Right ventricle myocardium superior (tissue), 1 donor: ENCODE data around the gene HRH2. TPM values are rescaled to one million over a fixed set of nuclear protein-coding genes. Genes with fewer than 3 reads are reported as not detected.
A peak's percentile ranks its signal among the peaks of the same experiment; 100 is the strongest.
"Not testable (repeated sequence)": the region's sequence is repeated elsewhere in the genome, so short reads cannot be mapped to it uniquely, and the experiment has no call there.

Experiments used
- ATAC-seq: fragments of 200-7000 bp; cut with Tn5 transposase; one replicate; pipeline ENCODE4 v1.9.1; 2020; ENCODE audit warnings: mild to moderate bottlenecking; ENCODE audit not compliant: poor library complexity
- DNase-seq: peaks from one replicate; pipeline ENCODE4 v3.0.0-alpha.2; 2020
- intact Hi-C: fragments of 100-400 bp; cut with DNase I; formaldehyde crosslinking; loops from one replicate; pipeline ENCODE4 v1.11.2; 2022
- total RNA-seq: library from RNA; stranded (reverse); fragmentation: NEBNext Ultra II Directional; extraction: Animal tissue kit (Norgen Biotek cat#: 25700); gene quantifications from one replicate; pipeline ENCODE4 v1.2.1, GENCODE V29; 2021
- donor health status: DM: no; HTN: yes; CAD: no; lungs with severe emphysema.

Gene HRH2
- total RNA-seq, 1 donor from 2014 or later: 41.2 TPM

DNA sequence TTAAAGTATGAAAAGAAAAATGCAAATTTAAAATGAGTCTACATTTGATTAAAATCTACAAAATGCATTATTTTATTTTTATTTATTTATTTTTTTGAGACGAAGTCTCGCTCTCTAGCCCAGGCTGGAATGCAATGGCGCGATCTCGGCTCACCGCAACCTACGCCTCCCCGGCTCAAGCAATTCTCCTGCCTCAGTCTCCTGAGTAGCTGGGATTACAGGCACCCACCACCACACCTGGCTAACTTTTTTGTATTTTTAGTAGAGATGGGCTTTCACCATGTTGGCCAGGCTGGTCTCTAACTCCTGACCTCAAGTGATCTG is 61.2 kb downstream of the HRH2 start:
- intact Hi-C loops: loop anchor here (2.0 kb wide), 1 partner anchor 184 kb away; no protein-coding TSS in a partner anchor
- DNase-seq, ATAC-seq: not testable (repeated sequence)

DNA sequence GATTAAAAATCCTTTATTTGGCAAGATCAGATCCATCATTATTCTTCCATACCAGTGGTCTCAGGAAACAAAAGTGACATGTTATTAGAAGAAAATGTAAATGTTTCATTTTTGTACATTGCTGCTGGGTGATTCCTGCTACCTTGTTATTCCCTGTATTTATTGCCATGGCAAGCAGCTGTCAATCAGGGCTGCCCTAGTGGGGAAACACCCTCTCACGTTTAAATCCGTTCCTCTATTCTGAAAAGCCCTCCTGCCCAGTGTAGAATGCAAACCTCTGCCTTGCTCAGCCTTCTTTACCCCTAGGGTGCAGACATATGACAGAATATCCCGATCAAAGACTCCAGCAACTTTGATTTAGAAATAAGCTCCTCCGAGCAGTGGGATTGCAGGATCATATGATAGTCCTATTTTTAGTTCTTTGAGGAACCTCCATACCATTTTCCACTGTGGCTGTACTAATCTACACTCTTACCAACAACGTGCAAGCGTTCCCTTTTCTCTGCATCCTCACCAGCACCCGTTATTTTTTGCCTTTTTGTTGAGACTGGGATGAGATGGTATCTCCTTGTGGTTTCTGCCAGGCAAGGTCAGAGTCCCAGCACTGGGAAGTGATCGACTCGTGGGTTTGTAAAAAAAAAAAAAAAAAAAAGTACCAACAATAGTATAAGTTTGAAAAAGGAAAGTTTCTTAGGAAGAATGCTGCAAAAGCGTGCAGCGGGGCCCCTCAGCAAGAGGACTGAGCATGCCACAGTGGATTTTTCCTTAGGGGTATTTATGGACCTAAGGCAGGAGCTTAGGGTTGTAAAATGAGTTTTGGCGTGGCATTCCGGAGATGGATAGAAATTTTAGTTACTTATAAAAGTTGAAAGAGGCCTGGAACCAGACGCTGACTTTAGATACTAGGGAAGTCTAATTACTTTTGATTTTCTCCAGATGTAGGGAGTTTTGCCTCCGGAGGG is 66.7 kb downstream of the HRH2 start:
- ATAC-seq: peak; percentile 45
- intact Hi-C loops: no loop called here
- no peak for DNase-seq

- intact Hi-C loops: no loop called here
- no peak for DNase-seq
- ATAC-seq: no peak
Observed at GRCh38 chr5:175728316-175728715, 70.4 kb downstream of the HRH2 start.

DNA sequence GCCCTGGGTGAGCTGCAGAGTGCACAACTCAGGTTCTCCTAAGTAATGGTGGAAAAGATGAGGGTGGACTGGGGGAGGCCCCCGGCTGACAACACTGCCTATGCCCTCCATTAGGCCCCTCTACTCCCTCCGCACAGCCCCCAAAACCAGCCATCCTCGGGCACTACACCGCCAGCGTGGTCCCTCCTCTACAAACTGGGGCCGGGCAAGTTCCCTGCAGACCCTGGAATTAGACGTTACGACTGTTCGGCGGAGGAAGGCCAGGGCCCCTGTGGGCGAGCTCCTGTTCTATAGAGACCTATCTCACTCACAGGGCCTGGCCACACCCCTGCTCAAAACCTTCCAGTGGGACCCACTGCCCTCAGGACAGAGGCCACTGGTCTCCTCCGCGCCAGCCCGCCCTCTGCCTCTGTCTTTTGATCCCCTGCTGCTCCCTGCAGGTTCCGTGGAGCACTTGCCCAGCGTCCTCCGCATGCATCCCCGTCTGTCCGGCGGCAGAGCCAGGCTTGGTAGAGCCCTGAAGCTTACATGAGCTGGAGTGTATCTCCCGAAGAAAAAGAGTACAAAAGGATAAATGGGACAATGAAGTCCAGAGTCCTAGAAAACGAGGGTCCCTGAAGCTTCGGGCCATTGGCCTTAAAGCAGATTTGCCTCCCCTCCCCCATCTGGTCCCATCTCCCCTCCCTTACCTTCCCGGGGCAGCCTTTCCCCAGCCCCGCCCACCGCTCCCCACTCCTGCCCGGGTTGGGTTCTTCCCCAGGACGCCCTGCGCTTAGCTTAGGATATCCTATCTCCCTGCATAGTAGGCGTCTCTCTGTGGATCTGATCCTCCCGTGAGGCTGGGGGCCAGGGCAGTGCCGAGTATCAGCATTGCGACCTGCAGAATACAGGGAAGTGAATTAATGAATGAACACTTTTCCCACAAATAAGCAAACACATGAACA is 71.3 kb downstream of the HRH2 start:
- ATAC-seq: peak; percentile 65

DNA sequence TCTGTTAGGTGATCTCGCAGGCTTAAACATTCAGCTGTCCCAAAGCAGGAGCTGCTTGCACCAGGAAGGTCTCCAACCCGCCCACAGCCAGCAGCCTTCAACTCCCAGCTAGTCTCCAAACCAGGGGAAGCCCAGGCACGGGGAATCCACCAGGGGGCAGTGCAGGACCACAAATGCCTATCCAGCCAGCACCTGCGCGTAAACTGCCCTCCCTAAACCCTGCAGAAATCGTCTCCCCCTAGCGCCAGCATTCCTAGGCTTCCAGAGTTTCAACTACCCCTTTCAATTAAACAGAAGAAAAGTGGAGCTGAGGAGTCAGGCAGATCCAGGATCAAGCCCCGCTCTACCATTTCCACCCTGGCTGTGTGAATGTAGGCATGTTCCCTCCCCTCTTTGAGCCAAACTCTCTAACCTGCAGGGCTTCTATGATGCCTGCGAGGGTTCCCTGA is 72.0 kb downstream of the HRH2 start:
- DNase-seq (peak; percentile 93), ATAC-seq (peak; percentile 99)
- intact Hi-C loops: no loop called here

More for the DNA sequence above, 71.3 kb downstream of the HRH2 start:
- DNase-seq: no peak
- intact Hi-C loops: no loop called here

DNA sequence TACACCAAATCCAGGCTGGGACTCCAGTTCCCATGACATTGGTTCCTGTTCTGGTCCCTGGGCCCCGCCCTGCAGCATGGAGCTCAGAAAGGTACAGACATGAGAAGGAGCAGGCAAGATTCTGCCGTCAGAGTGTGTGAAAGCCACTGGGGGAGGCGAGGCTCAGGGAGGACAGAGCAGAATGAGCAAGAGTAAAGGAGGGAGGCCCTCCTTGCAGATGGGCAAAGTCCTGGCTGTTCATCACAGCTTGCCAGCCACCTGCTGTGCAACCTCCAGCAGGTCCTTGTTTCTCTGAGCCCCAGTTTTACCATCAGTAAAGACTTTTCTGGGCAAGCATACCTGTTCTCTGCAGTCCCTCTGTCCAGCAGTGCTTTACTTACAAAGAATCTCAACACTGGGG is 73.3 kb downstream of the HRH2 start:
- ATAC-seq (no peak), DNase-seq (no peak)
- intact Hi-C loops: no loop called here

DNA sequence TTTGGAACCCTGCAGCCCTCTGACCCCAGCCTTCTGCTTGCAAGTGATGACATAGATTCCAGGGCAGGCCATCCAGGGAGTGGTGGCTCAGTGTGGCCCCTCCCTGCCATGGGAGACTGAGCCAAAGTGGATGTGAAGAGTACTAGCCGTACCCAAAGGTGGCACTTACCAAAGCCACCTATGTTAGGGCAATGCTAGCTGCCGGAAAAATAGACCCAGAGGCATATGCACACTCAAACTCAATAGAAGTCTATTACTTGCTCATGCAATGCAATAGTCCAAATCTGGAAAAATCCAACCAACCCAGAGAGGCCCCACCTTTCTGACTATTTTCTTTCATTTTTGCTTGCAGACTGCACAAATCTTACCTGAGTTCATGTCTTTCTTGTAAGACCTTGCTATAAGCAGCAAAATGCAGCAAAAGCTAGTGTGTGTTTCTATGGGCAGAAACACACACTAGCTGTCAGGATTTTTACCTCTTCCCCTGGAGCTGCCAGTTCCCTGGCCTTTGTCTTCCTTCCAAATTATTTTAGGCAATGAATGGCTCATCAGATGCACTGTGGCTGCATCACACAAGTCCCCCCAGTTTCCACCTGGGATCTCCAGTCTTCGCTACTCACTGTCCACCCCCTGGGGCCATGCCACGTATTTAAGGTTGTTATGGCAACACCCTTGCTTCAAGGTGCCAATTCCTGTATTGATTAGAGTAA is 74.0 kb downstream of the HRH2 start:
- intact Hi-C loops: no loop called here
- ATAC-seq (no peak), DNase-seq (no peak)

DNA sequence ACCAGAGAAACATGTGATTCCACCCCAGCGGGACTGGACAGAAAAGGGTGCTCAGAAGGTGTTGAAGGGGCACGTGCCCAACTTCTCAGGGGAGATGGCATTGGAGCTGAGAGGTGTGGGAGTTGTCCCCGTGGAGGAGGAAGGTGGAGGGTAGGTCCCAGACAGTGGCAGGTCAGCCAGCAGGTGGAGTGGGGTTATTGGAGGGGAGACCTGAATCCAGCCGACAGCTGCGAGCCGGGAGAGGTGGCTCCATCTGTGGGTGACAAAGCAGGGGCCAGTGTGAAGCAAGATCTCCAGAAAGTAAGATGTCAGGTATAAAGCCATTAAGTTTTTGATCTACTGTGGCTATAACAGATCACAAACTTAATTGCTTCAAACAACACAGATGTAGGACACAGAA is 75.1 kb downstream of the HRH2 start:
- ATAC-seq (no peak), DNase-seq (no peak)
- intact Hi-C loops: no loop called here

GRCh38 chr5:175734016-175734415 is 76.1 kb downstream of the HRH2 start:
- no peak for ATAC-seq
- no peak for DNase-seq
- intact Hi-C loops: no loop called here

- ATAC-seq: no peak
- DNase-seq: no peak
- intact Hi-C loops: no loop called here
Observed at GRCh38 chr5:175734501-175734900, 76.6 kb downstream of the HRH2 start.

DNA sequence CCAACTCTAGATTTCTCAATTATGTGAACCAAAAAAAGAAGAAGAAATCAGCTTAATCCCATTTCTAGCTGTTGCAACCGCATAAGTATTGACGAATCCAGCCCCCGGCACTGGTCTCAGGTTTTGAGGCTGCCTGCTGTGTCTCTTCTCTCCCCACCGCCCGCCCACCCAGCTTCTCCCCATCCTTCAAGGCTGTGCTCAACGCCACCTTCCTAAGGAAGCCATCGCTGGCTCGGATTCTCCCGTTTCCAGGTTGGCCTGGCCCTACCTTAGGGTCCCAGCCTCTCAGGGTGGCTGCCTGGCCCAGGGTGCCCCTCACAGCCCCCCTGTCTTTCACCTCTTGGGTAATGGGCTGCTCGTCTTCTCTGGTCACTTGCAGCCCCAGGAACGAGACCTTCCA is 77.8 kb downstream of the HRH2 start:
- DNase-seq (no peak), ATAC-seq (no peak)
- intact Hi-C loops: no loop called here

DNA sequence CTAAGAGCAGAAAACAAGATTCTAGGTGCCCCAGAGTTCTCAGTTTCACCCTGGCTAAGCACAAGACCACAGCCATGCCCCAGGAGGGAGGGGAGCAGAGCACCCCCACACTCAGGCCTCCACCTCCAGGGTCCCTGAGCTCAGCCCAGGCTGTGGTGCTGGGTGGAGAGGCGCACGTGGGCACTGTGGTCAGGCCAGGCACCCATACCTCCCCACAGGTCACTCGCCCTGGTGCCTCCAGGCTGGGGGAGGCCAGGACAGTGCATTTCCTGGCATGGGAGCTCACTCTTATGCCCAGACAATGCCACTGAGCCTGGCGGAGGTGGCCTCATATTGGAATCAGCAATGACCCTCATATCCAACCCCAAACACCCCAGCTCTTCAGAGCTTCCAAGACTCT is 78.8 kb downstream of the HRH2 start:
- DNase-seq (no peak), ATAC-seq (no peak)
- intact Hi-C loops: no loop called here

- ATAC-seq: no peak
- intact Hi-C loops: no loop called here
- no peak for DNase-seq
Observed at GRCh38 chr5:175737481-175737880, 79.6 kb downstream of the HRH2 start.

DNA sequence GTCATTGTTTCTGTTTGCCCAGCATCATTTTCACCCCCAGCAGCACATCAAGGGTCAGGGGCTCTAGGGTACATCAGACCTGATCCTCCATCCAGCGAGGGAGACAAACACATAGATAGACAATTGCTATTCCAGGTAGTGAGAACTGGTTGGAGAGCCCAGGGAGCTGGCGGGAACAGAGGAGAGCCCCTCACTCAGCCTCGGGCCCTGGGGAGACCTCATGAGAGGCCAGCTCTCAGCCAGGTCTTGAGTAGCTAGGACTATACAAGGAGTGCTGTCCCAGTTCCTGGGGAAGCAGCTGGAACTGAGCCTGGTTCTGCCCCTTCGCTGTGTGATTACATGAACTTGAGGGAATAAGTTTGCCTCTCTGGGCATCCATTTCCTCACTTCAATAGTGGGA is 80.3 kb downstream of the HRH2 start:
- no peak for ATAC-seq

DNA sequence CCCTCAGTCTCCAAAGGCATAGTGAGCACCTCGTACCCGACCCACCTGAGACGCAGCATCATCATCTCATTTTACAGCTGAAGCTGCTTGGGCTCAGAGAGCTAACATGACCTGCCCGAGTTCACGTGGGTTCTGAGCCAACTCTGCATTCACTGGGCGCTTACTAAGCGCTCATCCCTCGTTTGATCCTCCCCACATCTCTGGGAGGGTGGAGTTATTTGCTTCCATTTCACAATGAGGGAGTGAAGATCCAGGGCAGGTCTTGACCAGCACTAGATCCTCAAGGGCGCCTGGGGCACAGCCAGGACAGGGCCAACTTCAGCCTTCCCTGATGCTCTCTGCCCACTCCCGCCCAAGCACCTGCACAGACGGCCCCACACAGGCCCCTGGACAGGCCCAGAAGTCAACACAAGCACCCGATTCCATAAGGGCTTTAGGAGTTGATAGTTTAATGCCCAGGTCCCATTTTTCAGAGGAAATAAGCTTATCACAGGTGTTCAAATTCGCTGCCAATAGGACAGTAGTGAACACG is 80.8 kb downstream of the HRH2 start:
- ATAC-seq: no peak
- intact Hi-C loops: no loop called here
- DNase-seq: no peak

More for the DNA sequence above, 80.3 kb downstream of the HRH2 start:
- DNase-seq: no peak
- intact Hi-C loops: no loop called here

DNA sequence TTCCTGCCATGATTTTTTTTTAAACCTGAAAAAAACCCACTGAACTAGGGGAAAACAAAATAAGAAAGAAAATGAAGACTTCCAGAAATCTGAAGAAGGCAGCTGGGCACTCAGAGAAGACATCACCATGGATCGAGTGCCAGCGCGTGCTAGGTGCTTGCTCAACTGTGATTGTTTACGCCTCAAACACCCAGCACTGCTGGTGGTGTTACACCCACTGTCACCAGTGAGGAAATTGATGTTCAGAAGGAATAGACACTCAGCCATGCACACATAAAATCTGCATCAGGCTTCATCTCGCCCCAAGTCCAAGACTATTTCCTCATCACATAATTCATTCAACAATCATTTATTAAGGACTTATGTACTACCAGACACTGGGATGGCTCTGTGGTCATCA is 82.1 kb downstream of the HRH2 start:
- no peak for ATAC-seq

GRCh38 chr5:175741556-175741955 is 83.7 kb downstream of the HRH2 start:
- intact Hi-C loops: no loop called here
- ATAC-seq (no peak), DNase-seq (no peak)

More for the DNA sequence above, 82.1 kb downstream of the HRH2 start:
- intact Hi-C loops: no loop called here
- no peak for DNase-seq

DNA sequence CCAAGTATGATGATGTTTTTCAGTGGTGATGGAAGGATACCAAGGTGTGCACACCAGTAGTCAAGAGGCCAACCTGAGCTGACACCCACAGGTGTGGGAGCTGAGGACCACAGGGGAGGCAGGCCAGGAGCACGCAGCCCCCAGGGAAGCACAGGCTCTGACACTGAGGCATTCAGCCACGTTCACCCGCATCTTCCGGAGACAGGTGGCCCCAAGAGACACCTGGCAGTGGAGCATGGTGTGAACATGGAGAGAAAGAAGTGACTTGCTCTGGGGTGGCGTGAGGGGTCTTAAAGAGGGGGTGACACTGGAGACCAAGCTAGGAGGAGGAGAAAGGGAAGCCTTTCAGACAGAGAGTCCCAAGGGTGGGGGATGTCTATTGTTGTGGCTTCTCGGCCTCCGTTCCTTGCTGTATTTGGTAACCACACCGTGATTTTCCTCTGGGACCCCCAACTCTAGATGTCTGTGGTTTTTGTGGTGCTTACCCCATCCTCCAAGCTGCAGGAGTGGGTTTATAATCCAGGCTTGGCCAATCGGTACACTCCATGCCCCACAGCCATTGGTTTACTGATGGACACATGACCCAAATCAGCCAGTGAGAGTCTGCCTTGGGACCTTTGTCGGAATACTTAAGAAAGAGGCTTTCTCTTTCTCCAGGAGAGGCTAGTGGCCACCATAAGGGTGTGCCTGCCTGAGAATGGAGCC is 84.6 kb downstream of the HRH2 start:
- ATAC-seq (no peak), DNase-seq (no peak)
- intact Hi-C loops: no loop called here
